ENCODE results near the gene NOTCH4. TPM values are rescaled to one million over a fixed set of nuclear protein-coding genes. Genes with fewer than 3 reads are reported as not detected.

NOTCH4 gene
- total and polyA plus RNA-seq, 2 of the 4 experiments (the other 2 are of a cell fraction) = 0.96 to 1.3 TPM

DNA sequence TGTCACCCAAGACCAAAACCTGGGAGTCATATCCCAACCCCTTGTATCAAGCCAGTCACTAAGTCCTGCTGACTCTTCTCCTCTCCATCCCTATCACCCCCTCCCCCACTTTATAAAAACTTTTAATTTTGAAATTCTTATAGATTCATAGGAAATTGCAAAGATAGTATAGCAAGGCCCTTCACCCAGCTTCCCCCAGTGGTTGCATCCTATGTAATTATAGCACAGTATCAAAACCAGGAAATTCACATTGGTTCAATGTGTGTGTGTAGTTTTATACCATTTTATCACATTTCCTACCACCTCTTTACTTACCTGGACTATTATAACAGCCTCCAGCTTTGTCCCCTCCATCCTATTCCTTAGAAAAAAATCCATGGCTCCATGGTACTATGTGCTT is 65.8 kb downstream of the NOTCH4 start:
- no peaks in the 10 kb centered on the region for H3K9me1 ChIP-seq (ENCODE audit: insufficient read depth, low read length)
- intact Hi-C loops (cut with micrococcal nuclease) (loop anchor here (10.0 kb wide), 1 partner anchor 113 kb away; no protein-coding TSS in a partner anchor), dilution Hi-C loops (cut with HindIII; ENCODE audit: low sequenced_read_pairs, unreplicated experiment) (no loop called here), in situ Hi-C loops (cut with MboI; ENCODE audit: low sequenced_read_pairs) (loop anchor here (5.0 kb wide), 1 partner anchor 41 kb away; no protein-coding TSS in a partner anchor)
- no peak for ATAC-seq (ENCODE audit: low read depth)
- TF ChIP-seq RFX5 (IDR thresholded peaks at IDR 0.05; ENCODE audit: low read depth, low read length) (no peak), MAZ (IDR thresholded peaks at IDR 0.05; ENCODE audit: borderline replicate concordance, low read depth, low read length) (no peak), MXI1 (IDR thresholded peaks at IDR 0.05; ENCODE audit: borderline replicate concordance, low read depth, low read length) (no peak), RAD21 (IDR thresholded peaks at IDR 0.05; ENCODE audit: low read length) (no peak), FOS (IDR thresholded peaks at IDR 0.05; ENCODE audit: low read depth, low read length) (no peak), MAFK (IDR thresholded peaks at IDR 0.05; ENCODE audit: low read depth, low read length) (no peak), SMC3 (IDR thresholded peaks at IDR 0.05; ENCODE audit: low read depth, low read length) (no peak)
- TF ChIP-seq, protein P1, sequence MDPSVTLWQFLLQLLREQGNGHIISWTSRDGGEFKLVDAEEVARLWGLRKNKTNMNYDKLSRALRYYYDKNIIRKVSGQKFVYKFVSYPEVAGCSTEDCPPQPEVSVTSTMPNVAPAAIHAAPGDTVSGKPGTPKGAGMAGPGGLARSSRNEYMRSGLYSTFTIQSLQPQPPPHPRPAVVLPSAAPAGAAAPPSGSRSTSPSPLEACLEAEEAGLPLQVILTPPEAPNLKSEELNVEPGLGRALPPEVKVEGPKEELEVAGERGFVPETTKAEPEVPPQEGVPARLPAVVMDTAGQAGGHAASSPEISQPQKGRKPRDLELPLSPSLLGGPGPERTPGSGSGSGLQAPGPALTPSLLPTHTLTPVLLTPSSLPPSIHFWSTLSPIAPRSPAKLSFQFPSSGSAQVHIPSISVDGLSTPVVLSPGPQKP (IDR thresholded peaks at IDR 0.05; ENCODE audit: borderline replicate concordance, low read depth, low read length) = no peak
- TF ChIP-seq, protein P2, sequence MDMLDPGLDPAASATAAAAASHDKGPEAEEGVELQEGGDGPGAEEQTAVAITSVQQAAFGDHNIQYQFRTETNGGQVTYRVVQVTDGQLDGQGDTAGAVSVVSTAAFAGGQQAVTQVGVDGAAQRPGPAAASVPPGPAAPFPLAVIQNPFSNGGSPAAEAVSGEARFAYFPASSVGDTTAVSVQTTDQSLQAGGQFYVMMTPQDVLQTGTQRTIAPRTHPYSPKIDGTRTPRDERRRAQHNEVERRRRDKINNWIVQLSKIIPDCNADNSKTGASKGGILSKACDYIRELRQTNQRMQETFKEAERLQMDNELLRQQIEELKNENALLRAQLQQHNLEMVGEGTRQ (IDR thresholded peaks at IDR 0.05; ENCODE audit: low read depth, low read length) = no peak
- no peak overlapping the region for H3K4me3 ChIP-seq (ENCODE audit: insufficient read depth, low read depth, low read length)
- H2AFZ ChIP-seq (replicated peaks; ENCODE audit: low read length, poor library complexity) = no peak overlapping the region
- DNase-seq = no peak
- H2BK15ac ChIP-seq (ENCODE audit: low read depth, low read length) = no peak overlapping the region
- no peak overlapping the region for H2BK20ac ChIP-seq (ENCODE audit: low read depth, low read length)
- no peak overlapping the region for H2AK5ac ChIP-seq (ENCODE audit: low read depth, low read length)
- H3K27me3 ChIP-seq (ENCODE audit: control insufficient read depth, insufficient read depth, low read length) = no peaks in the 10 kb centered on the region
- H4K91ac ChIP-seq (ENCODE audit: insufficient read depth, low read depth, low read length) = no peak overlapping the region
- no peaks in the 10 kb centered on the region for H4K20me1 ChIP-seq (ENCODE audit: insufficient read depth, low read length)
- no peak overlapping the region for H2BK5ac ChIP-seq (ENCODE audit: low read depth, low read length, poor library complexity, severe bottlenecking)
- H3K36me3 ChIP-seq (ENCODE audit: control insufficient read depth, insufficient read depth, low read length) = peaks cover 23% of the 10 kb centered on the region
- no peak overlapping the region for H3K9ac ChIP-seq (ENCODE audit: low read depth, low read length)
- no TSS peak for BruUV-seq (replicated peaks)
- H4K8ac ChIP-seq (ENCODE audit: low read depth in 2 of 2, low read length in 2 of 2) = no peak overlapping the region
- H3K14ac ChIP-seq (replicated peaks; ENCODE audit: low read depth, low read length) = no peak overlapping the region
- no peak overlapping the region for H3K4ac ChIP-seq (ENCODE audit: low read depth, low read length)
- H2AK9ac ChIP-seq (replicated peaks; ENCODE audit: low read depth, low read length, poor library complexity) = no peak overlapping the region
- H3K4me1 ChIP-seq (ENCODE audit: control insufficient read depth, insufficient read depth, low read length) = peaks cover 9% of the 10 kb centered on the region; the same call in 1 of the 2 replicates
- no peak overlapping the region for H3K4me2 ChIP-seq (ENCODE audit: low read depth, low read length)
- H3K27ac ChIP-seq (ENCODE audit: insufficient read depth, low read length) = no peak overlapping the region
- no peak overlapping the region for H3K18ac ChIP-seq (ENCODE audit: low read depth, low read length)
- no peaks in the 10 kb centered on the region for H3K9me3 ChIP-seq (ENCODE audit: control insufficient read depth, insufficient read depth, low read length)
- POLR2A ChIA-PET (ENCODE audit: unreplicated experiment) = no interaction called here
- CTCF ChIA-PET = no interaction called here
- no peak overlapping the region for H2BK120ac ChIP-seq (ENCODE audit: low read depth, low read length)
- H3K79me1 ChIP-seq (ENCODE audit: low read depth in 1 of 2, low read length in 2 of 2) = peaks cover 6 to 27% of the 10 kb centered on the region in 2 experiments
- H3K56ac ChIP-seq (ENCODE audit: extremely low read depth, insufficient read depth, low read length) = no peak overlapping the region
- H4K5ac ChIP-seq (ENCODE audit: low read depth, low read length) = no peak overlapping the region
- H3K23ac ChIP-seq (ENCODE audit: low read depth, low read length) = no peak overlapping the region
